H1 (cell line): ENCODE data around the gene SLC45A1. TPM values are rescaled to one million over a fixed set of nuclear protein-coding genes. Genes with fewer than 3 reads are reported as not detected.

Experiments
- CTCF ChIA-PET: fragments of 300-600 bp; sonication (Branson Sonifier 250); formaldehyde crosslinking; loops from one replicate; lab custom pipeline; 2021; ENCODE audit not compliant: partially characterized antibody; lab: Charles Lee
- POLR2A ChIA-PET: fragments of 300-600 bp; sonication (Branson Sonifier 250); formaldehyde crosslinking; loops from one replicate; lab custom pipeline; 2021; ENCODE audit warnings: inconsistent platforms; ENCODE audit not compliant: partially characterized antibody; lab: Charles Lee
- DNase-seq, 2 experiments: peaks; one replicate each; pipeline versions ENCODE4 v3.0.0 to v3.0.0-alpha.2; 2010 to 2022; ENCODE audit warnings: low spot score in 2 of 2, low read depth in 1 of 2, mixed read lengths in 1 of 2
- FAIRE-seq: peaks from 2 replicates; lab custom pipeline; 2011; peaks lifted over from hg19 to GRCh38; lab: Jason Lieb, UNC
- H2AFZ ChIP-seq: 2 replicates; pipeline ENCODE4 v1.8.1; 2012; ENCODE audit warnings: low read length, inconsistent platforms
- H2AK5ac ChIP-seq: 2 replicates; pipeline ENCODE4 v1.6.1; 2013; ENCODE audit warnings: low read depth, low read length
- H2BK120ac ChIP-seq: replicated peaks from 2 replicates; pipeline ENCODE3; 2013; ENCODE audit warnings: low read depth, low read length, inconsistent platforms
- H2BK12ac ChIP-seq: 2 replicates; pipeline ENCODE4 v1.6.1; 2013; ENCODE audit warnings: low read depth, low read length
- H2BK15ac ChIP-seq: 2 replicates; pipeline ENCODE4 v1.6.1; 2013; ENCODE audit warnings: low read length
- H2BK20ac ChIP-seq: 2 replicates; pipeline ENCODE4 v1.6.1; 2013; ENCODE audit warnings: low read length
- H2BK5ac ChIP-seq: 2 replicates; pipeline ENCODE4 v1.6.1; 2013; ENCODE audit warnings: low read depth, low read length
- H3K14ac ChIP-seq: 2 replicates; pipeline ENCODE4 v1.6.1; 2013; ENCODE audit warnings: inconsistent platforms; ENCODE audit not compliant: insufficient read length
- H3K18ac ChIP-seq: 2 replicates; pipeline ENCODE4 v1.6.1; 2013; ENCODE audit warnings: low read length; ENCODE audit errors: extremely low read depth
- H3K23ac ChIP-seq: 2 replicates; pipeline ENCODE4 v1.6.1; 2013; ENCODE audit warnings: inconsistent platforms; ENCODE audit not compliant: insufficient read length
- H3K23me2 ChIP-seq: 2 replicates; pipeline ENCODE4 v1.6.1; 2013; ENCODE audit warnings: low read depth, low read length
- H3K27ac ChIP-seq: 2 replicates; pipeline ENCODE4 v1.6.1; 2011; ENCODE audit warnings: low read depth, low read length, inconsistent platforms
- H3K27me3 ChIP-seq, 4 experiments: replicated peaks in 1 of 4; 1 replicate in 1 of 4; 2 replicates in 3 of 4; pipeline versions ENCODE4 v1.6.1 to v1.8.1; 2011 to 2013; ENCODE audit warnings: low read length in 3 of 4, mild to moderate bottlenecking in 3 of 4, inconsistent platforms in 2 of 4, mixed read lengths in 2 of 4, moderate library complexity in 1 of 4; ENCODE audit not compliant: control insufficient read depth in 3 of 4, insufficient read depth in 3 of 4; ENCODE audit errors: extremely low read depth in 1 of 4
- H3K36me3 ChIP-seq, 4 experiments: 2 replicates each; pipeline versions ENCODE4 v1.6.1 to v1.8.1; 2011 to 2013; ENCODE audit warnings: mild to moderate bottlenecking in 4 of 4, low read length in 3 of 4, moderate library complexity in 2 of 4, control low read depth in 1 of 4, inconsistent platforms in 1 of 4; ENCODE audit not compliant: insufficient read depth in 4 of 4, control insufficient read depth in 2 of 4
- H3K4ac ChIP-seq: replicated peaks from 2 replicates; pipeline ENCODE3; 2013; ENCODE audit warnings: low read length, low read depth, mixed read lengths, inconsistent platforms; ENCODE audit not compliant: insufficient read length
- H3K4me1 ChIP-seq, 4 experiments: replicated peaks in 1 of 4; 1 replicate in 1 of 4; 2 replicates in 3 of 4; pipeline versions ENCODE4 v1.6.1 to v1.8.1; 2011 to 2013; ENCODE audit warnings: low read length in 3 of 4, inconsistent platforms in 2 of 4, mixed read lengths in 1 of 4; ENCODE audit not compliant: insufficient read depth in 4 of 4, control insufficient read depth in 3 of 4
- H3K4me2 ChIP-seq, 2 experiments: 2 replicates each; pipeline versions ENCODE4 v1.6.1 to v1.8.1; 2011 to 2013; ENCODE audit warnings: low read depth in 2 of 2, low read length in 2 of 2, control low read depth in 1 of 2, inconsistent platforms in 1 of 2, mild to moderate bottlenecking in 1 of 2; ENCODE audit not compliant: insufficient read depth in 1 of 2
- H3K4me3 ChIP-seq, 4 experiments: fragments of 200-600, 300-600 bp in 1 of 4; sonication (generic), shearing (Covaris generic), sonication (Bioruptor Twin) in 1 of 4; 2 replicates each; pipeline versions ENCODE4 v1.5.1 to v1.8.1; 2011 to 2016; ENCODE audit warnings: low read length in 4 of 4, low read depth in 3 of 4, control low read depth in 2 of 4, inconsistent platforms in 2 of 4, mild to moderate bottlenecking in 2 of 4, mixed read lengths in 1 of 4, moderate library complexity in 1 of 4; ENCODE audit not compliant: insufficient read depth in 2 of 4; ENCODE audit errors: extremely low read depth in 1 of 4
- H3K56ac ChIP-seq: replicated peaks from 2 replicates; pipeline ENCODE3; 2013; ENCODE audit warnings: low read depth, mild to moderate bottlenecking, mixed read lengths, low read length, inconsistent platforms; ENCODE audit not compliant: insufficient read length
- H3K79me1 ChIP-seq: 2 replicates; pipeline ENCODE4 v1.6.1; 2013; ENCODE audit warnings: low read depth, low read length, control low read depth
- H3K79me2 ChIP-seq, 2 experiments: 2 replicates each; pipeline versions ENCODE4 v1.6.1 to v1.8.1; 2012 to 2013; ENCODE audit warnings: low read length in 2 of 2, mild to moderate bottlenecking in 2 of 2, inconsistent platforms in 1 of 2; ENCODE audit not compliant: insufficient read depth in 2 of 2, control insufficient read depth in 1 of 2
- H3K9ac ChIP-seq, 4 experiments: replicated peaks in 1 of 4; 1 replicate in 1 of 4; 2 replicates in 3 of 4; pipeline versions ENCODE4 v1.6.1 to v1.8.1; 2011 to 2013; ENCODE audit warnings: low read depth in 3 of 4, low read length in 3 of 4, control low read depth in 2 of 4, mild to moderate bottlenecking in 2 of 4, moderate library complexity in 2 of 4, inconsistent platforms in 1 of 4; ENCODE audit errors: extremely low read depth in 1 of 4
- H3K9me3 ChIP-seq, 2 experiments: 2 replicates each; pipeline versions ENCODE4 v1.6.1 to v1.8.1; 2012 to 2013; ENCODE audit warnings: mild to moderate bottlenecking in 2 of 2, moderate library complexity in 2 of 2, control low read depth in 1 of 2, inconsistent platforms in 1 of 2, low read depth in 1 of 2, low read length in 1 of 2, mixed read lengths in 1 of 2; ENCODE audit not compliant: insufficient read depth in 2 of 2
- H4K20me1 ChIP-seq, 2 experiments: replicated peaks in 1 of 2; 2 replicates each; pipeline versions ENCODE3 to v1.8.1; 2011 to 2013; ENCODE audit warnings: inconsistent platforms in 2 of 2, low read length in 2 of 2, mild to moderate bottlenecking in 1 of 2; ENCODE audit not compliant: insufficient read depth in 2 of 2, control insufficient read depth in 1 of 2
- H4K5ac ChIP-seq: 2 replicates; pipeline ENCODE4 v1.6.1; 2013; ENCODE audit warnings: low read length, low read depth, mixed read lengths, inconsistent platforms; ENCODE audit not compliant: insufficient read length
- H4K8ac ChIP-seq: 2 replicates; pipeline ENCODE4 v1.8.0; 2013; ENCODE audit warnings: mild to moderate bottlenecking, moderate library complexity, low read length, inconsistent platforms; ENCODE audit not compliant: insufficient read depth; ENCODE audit errors: extremely low read depth
- H4K91ac ChIP-seq: replicated peaks from 2 replicates; pipeline ENCODE3; 2013; ENCODE audit warnings: low read length, mixed read lengths, inconsistent platforms; ENCODE audit not compliant: insufficient read length
- EGR1 ChIP-seq: IDR thresholded peaks from 2 replicates; pipeline ENCODE4 v1.6.1; 2011; ENCODE audit warnings: low read depth, low read length, borderline replicate concordance
- RFX5 ChIP-seq: IDR thresholded peaks from 2 replicates; pipeline ENCODE4 v1.6.1; 2011; ENCODE audit warnings: low read depth, low read length, improper control_type of control experiment, borderline replicate concordance
- WGBS, 2 experiments: shearing (Covaris generic) in 1 of 2; methylation state at CpG; one replicate each; pipeline versions ENCODE4 v1.1.6 to v1.1.7; 2013 to 2015; ENCODE audit warnings: low lambda C conversion rate in 2 of 2, mixed read lengths in 2 of 2, inconsistent platforms in 1 of 2, low coverage in 1 of 2, missing lambda C conversion rate in 1 of 2; ENCODE audit not compliant: insufficient replicate concordance in 2 of 2, insufficient coverage in 1 of 2, insufficient read length in 1 of 2; ENCODE audit errors: extremely low coverage in 1 of 2, missing lambda C conversion rate in 1 of 2; 5-methylcytosine and 5-hydroxymethylcytosine counted together
- polyA plus RNA-seq, 7 experiments: library from polyadenylated mRNA; depleted of rRNA in 3 of 7; stranded (reverse) in 5 of 7; unstranded in 2 of 7; fragments of >200 nt in 5 of 7; fragments of 200-250 nt in 2 of 7; gene quantifications; 1 replicate in 5 of 7; 2 replicates in 1 of 7; 4 replicates in 1 of 7; pipeline versions ENCODE4 v1.2.1 to v1.2.3, GENCODE V29; 2011 to 2013; ENCODE audit warnings: missing spikeins in 2 of 7, mixed read lengths in 2 of 7
- total RNA-seq: library from RNA; stranded (reverse); fragmentation: NEBNext Ultra II Directional; extraction: Animal tissue kit (Norgen Biotek cat#: 25700); gene quantifications from 2 replicates; pipeline ENCODE4 v1.2.1, GENCODE V29; 2021

SLC45A1 gene
- total and polyA plus RNA-seq, 2 of the 8 experiments (the other 6 are each of a cell fraction or from before 2014, with no cell fraction given) = 1.0 to 1.7 TPM

DNA sequence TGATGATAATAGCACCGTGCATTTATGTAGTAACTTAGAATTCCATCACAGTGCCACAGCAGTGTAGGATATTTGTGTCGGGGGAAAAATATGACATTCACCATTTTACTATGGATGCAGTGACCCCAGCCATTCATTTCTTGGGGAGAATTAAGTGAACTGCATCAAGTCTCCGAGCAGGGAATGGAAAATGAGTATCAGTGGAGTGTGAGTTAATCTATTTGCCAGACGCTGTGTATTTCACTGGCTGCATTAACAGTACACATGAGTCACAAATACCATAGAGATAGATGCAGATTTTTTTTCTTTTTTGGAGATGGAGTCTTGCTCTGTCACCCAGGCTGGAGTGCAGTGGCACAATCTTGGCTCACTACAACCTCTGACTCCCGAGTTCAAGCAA lies 33.8 kb upstream of the SLC45A1 start:
- no peaks in the 10 kb centered on the region for H3K9me3 ChIP-seq
- no peaks in the 10 kb centered on the region for H4K20me1 ChIP-seq
- H2BK120ac ChIP-seq = no peak overlapping the region
- H3K27me3 ChIP-seq = no peaks in the 10 kb centered on the region
- no peak overlapping the region for H3K4me2 ChIP-seq
- H3K18ac ChIP-seq = no peak overlapping the region
- H3K23ac ChIP-seq = no peak overlapping the region
- H3K4ac ChIP-seq = no peak overlapping the region
- FAIRE-seq (no peak), DNase-seq (no peak)
- no peak overlapping the region for H2BK12ac ChIP-seq
- H3K79me1 ChIP-seq = no peaks in the 10 kb centered on the region
- no peak overlapping the region for H2BK15ac ChIP-seq
- no peak overlapping the region for H3K4me3 ChIP-seq
- no peaks in the 10 kb centered on the region for H3K23me2 ChIP-seq
- 91% methylated on average over 5 of the region's 5 CpGs; no CpG with 5 or more reads in 1 of the 2 experiments for WGBS, 2 experiments
- no peak overlapping the region for H3K56ac ChIP-seq
- H3K36me3 ChIP-seq = no peaks in the 10 kb centered on the region
- H3K79me2 ChIP-seq = no peaks in the 10 kb centered on the region
- TF ChIP-seq RFX5 = no peak
- TF ChIP-seq EGR1 = no peak
- H2BK5ac ChIP-seq = no peak overlapping the region
- H3K9ac ChIP-seq = no peak overlapping the region
- no peak overlapping the region for H4K8ac ChIP-seq
- no peak overlapping the region for H3K14ac ChIP-seq
- H4K5ac ChIP-seq = no peak overlapping the region
- no peak overlapping the region for H2BK20ac ChIP-seq
- ChIA-PET CTCF (no interaction called here), POLR2A (no interaction called here)
- no peak overlapping the region for H4K91ac ChIP-seq
- no peak overlapping the region for H2AK5ac ChIP-seq
- H3K4me1 ChIP-seq = no peaks in the 10 kb centered on the region; a peak in 1 of 7 replicates
- H2AFZ ChIP-seq = no peak overlapping the region
- H3K27ac ChIP-seq = no peak overlapping the region
